ENCODE results near the gene CNTNAP5.

- TF ChIP-seq RFX5 (IDR thresholded peaks at IDR 0.05; ENCODE audit: borderline replicate concordance, low read depth, low read length), result no peak
- no peak for TF ChIP-seq FOSL1 (IDR thresholded peaks at IDR 0.05; ENCODE audit: insufficient read depth, low read depth, low read length)
- TF ChIP-seq CTCF (IDR thresholded peaks at IDR 0.05; ENCODE audit: control extremely low read depth in 1 of 3, insufficient read depth in 1 of 3, low read depth in 1 of 3, low read length in 3 of 3), result no peak
Observed at GRCh38 chr2:124079045-124079444, 54.0 kb downstream of the CNTNAP5 start.

Measured in H1 (cell line).